Fibroblast of pulmonary artery (primary cell): ENCODE data around the gene FARP2.

ENCODE experiments used
- DNase-seq: peaks from one replicate; pipeline ENCODE4 v3.0.0-alpha.2; 2010; ENCODE audit warnings: low read depth
- H3K4me3 ChIP-seq: replicated peaks from 2 replicates; pipeline ENCODE4 v1.5.1; 2011; ENCODE audit warnings: low read depth, mild to moderate bottlenecking, control low read depth, low read length, moderate library complexity
- CTCF ChIP-seq: IDR thresholded peaks from 2 replicates; pipeline ENCODE4 v1.5.1; 2011; ENCODE audit warnings: mild to moderate bottlenecking, control low read depth, low read length, inconsistent platforms; ENCODE audit errors: missing control alignments

Gene FARP2

GRCh38 chr2:241325257-241325656 lies 30.8 kb upstream of the FARP2 start:
- DNase-seq, result no peak
- H3K4me3 ChIP-seq, result no peak overlapping the region
- no peak for TF ChIP-seq CTCF

GRCh38 chr2:241329669-241330615 lies 26.1 kb upstream of the FARP2 start:
- no peak for DNase-seq
- TF ChIP-seq CTCF, result no peak
- H3K4me3 ChIP-seq, result no peak overlapping the region

- no peak for TF ChIP-seq CTCF
- no peak overlapping the region for H3K4me3 ChIP-seq
- no peak for DNase-seq
These were observed 25.5 kb upstream of the FARP2 start for GRCh38 chr2:241330616-241330981.

GRCh38 chr2:241334813-241335212 lies 21.3 kb upstream of the FARP2 start:
- H3K4me3 ChIP-seq, result no peak overlapping the region
- DNase-seq, result no peak
- no peak for TF ChIP-seq CTCF

GRCh38 chr2:241339839-241340630 lies 16.1 kb upstream of the FARP2 start:
- no peak overlapping the region for H3K4me3 ChIP-seq
- TF ChIP-seq CTCF, result no peak
- DNase-seq, result peak; percentile 29

GRCh38 chr2:241340631-241341163 lies 15.4 kb upstream of the FARP2 start:
- no peak overlapping the region for H3K4me3 ChIP-seq
- TF ChIP-seq CTCF, result no peak
- DNase-seq, result no peak
